Hypothalamus (tissue), 51 donors: ENCODE measurements around the gene OSCP1.

Experiments
- DNase-seq, 51 donors: peaks; one replicate each; lab custom pipeline; 2025; lab: John Stamatoyannopoulos, UW

OSCP1 gene

GRCh38 chr1:36475910-36476604 is 25.8 kb upstream of the OSCP1 start:
- no peak for DNase-seq

DNA sequence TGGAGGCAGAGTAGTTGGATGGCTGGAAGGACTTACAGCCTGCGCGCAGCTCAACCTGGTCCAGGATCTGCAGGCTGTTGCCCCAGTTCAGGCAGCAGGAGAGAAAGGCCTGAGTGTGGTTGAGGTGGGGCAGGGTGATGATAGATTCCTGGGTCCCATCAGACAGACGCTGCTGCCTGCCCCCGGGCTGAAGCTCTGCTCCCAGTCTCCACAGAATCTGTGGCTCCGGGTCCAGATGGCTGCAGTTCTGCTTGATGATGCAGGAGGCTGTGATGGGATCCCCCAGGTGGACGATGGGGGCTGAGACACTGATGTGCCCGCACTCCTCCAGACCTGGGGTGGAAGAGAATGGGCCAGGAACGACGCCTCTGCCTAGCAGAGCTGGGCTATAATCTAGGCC is 25.1 kb upstream of the OSCP1 start:
- no peak for DNase-seq

GRCh38 chr1:36472656-36473055 is 22.4 kb upstream of the OSCP1 start:
- DNase-seq, result no peak

- no peak for DNase-seq
Measured at GRCh38 chr1:36471830-36472641, 21.8 kb upstream of the OSCP1 start.

GRCh38 chr1:36469163-36469562 is 18.9 kb upstream of the OSCP1 start:
- no peak for DNase-seq

DNA sequence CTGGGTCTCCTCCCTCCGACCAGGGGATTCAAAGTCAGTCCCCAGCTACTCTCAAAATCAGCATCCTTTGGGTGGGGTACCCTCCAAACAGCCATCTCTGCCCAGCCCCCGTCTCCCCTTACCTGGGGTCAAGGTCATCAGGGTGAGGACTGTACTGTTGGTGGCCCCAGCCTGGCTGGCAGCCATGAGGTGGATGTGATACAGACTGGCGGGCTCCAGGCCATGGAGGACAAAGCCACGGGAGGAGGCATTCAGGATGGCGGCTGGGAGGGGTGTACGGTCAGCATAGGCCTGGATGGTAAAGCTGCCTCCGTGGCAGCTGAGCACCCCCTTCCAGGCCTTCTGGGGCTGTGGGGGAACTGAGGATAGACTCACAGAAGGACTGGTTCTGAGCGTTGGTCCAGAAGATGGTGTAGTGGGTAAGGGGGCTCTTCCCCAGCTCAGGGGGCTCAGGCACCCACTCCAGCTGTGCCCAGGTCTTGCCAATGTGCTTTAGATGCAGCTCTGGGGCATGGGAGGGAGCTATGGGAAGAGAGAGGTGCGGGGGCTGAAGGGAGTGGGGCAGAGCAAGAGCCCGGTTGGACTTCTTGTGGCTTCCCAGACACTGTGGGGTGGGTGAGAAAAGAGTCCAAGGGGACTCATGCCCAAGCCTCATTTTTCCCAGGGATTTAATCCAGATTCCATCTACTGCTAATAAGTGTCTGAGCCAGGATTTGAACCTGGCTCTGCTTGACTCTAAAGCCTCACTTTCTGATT is 17.6 kb upstream of the OSCP1 start:
- no peak for DNase-seq

GRCh38 chr1:36467027-36467410 is 16.8 kb upstream of the OSCP1 start:
- DNase-seq, result no peak

- DNase-seq, result no peak
Measured at GRCh38 chr1:36466370-36467026, 16.2 kb upstream of the OSCP1 start.

- DNase-seq, result no peak
Measured at GRCh38 chr1:36465731-36466369, 15.6 kb upstream of the OSCP1 start.

GRCh38 chr1:36464605-36465393 is 14.5 kb upstream of the OSCP1 start:
- DNase-seq, result peak in 1 of 51 donors; percentile 39

DNA sequence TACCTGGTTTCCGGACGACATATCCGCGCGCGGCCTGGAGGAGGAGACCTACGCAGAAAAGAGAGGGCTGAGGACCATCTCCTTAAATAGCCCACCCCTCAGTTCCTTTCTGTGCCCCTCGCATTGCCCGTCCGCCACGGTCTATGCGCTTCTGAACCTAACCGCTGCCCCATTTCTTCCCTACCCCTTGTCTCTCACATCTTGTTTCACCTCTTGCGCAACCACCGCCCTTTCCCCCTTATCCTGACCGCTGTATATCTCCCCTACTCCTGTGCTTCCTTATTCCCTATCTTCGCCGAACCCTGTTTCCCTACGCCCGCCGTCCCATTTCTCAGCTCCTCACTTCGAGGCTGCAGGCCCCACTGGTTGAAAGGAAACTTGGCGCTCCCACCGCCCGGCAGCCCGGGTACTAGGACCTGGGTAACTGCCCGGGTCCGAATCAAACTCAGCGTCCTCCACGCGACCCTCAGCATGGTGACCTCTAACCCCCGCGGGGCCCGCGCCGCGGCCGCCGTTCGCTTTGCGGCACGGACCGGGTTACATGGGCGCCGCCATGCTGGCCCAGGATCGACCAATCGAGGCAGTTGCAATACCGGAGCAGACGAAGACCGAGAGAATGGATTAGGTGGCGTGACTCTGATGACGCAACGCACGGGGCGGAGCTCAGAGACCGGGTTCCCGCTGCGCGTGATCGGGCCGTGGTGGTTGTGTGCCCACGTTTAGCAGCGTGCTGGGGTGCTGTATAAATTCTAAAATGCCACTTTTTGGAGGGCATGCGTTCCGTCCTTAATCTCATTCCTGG is 13.8 kb upstream of the OSCP1 start, which contains the start of gene MRPS15:
MRPS15 (minus strand) TSS at position 582 of the 802 bp plus-strand sequence; CDS start at position 473, 109 bp downstream.
- peak; percentile 44 to 98 (median 92) for DNase-seq

GRCh38 chr1:36463463-36463802 is 13.2 kb upstream of the OSCP1 start:
- no peak for DNase-seq

- DNase-seq, result peak in 1 of 51 donors; percentile 5
Measured at GRCh38 chr1:36458910-36459309, 8.7 kb upstream of the OSCP1 start.

DNA sequence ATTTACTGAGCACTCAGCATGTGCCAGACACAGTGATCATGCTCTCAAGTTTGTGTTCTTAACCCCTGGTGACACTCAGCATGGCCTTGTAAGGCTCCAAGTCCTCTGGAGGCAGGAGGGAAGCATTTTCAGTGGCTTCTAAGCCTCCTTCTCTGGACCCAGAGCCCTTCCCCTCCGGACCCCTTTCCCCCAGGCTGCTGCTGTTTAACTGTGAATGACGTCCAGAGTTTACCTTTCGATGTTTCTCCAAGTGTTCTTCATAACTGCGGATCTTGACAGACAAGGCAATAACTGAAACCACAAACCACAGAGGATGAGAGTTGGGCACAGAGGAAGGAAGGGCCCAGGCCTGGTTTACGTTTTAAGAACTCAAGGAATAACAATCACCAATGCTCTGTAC is 7.4 kb upstream of the OSCP1 start:
- no peak for DNase-seq

DNA sequence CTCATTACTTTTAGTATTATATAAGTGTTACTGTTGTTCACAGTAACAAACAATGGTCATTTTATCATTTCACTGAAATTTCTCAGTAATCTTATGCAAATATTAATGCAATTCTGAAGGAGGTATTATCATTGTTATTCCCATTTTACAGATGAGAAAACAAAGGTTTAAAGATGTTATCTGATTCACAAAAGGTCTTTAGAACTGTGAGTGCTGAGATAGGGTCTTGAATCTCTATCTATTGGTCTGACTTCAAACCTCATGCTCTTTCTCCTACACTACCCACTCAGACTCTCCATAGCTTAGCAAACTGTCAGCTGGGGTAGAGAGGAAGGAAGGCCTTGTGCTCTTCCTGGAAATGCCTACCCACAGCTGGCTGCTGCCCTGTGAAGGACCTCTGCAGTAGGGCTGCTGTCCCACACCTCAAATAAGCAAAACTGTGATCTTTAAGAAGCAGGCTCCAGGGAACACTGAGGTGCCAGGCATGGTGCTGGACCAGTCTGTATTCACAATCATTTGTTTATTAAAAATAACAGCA is 6.2 kb upstream of the OSCP1 start:
- DNase-seq, result no peak

GRCh38 chr1:36455386-36455785 is 5.1 kb upstream of the OSCP1 start:
- no peak for DNase-seq

DNA sequence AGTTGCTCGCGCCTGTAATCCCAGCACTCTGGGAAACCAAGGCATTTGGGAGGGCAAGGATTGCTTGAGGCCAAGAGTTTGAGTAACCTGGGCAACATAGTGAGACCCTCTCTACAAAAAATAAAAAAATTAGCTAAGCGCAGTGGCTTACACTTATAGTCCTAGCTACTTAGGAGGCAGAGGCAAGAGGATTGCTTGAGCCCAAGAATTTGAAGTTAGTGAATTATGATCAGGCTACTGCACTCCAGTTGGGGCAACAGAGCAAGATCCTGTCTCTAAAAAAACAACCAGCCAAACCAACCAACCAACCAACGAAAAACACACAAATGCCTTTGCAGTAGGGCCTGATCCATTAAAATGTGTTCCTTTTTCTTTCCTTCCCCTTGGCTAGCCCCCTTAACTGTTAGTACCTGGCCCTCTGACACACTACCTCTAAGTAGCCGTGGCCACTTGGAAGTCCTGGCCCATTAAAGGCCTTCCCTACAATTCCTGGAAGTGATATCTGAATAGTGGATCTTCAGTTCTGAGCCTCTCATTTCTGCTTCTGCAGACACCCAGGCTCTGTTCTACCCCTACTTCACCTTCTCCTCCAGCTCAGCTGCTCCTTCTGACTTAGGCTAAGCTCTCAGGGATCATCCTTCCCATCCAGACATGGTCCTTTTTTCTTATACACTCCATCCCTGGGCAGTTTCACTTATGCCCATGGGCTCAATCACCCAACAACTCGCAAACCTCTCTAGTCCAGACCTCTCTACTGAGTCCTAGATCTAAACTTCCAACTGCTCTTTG is 3.5 kb upstream of the OSCP1 start:
- DNase-seq, result no peak

DNA sequence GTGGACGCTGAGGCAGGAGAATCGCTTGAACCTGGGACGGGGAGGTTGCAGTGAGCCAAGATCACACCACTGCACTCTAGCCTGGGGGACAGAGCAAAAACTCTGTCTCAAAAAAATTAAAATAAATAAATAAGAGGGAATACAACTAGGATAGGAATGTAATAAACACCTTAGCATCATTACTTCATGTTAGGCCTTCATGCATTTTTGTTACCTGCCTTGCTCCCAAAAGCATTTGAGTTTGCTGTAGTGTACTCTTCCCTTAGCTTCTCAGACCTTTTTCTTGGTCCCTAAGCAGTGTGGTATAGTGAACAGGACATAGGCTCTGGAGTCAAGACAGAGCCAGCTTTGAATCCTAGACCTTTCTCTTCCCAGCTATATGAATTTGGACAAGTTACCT is 2.8 kb upstream of the OSCP1 start:
- no peak for DNase-seq
